Retina (tissue), 1 donor: Measurements from ENCODE around the gene KBTBD8.

Source experiments
- DNase-seq: peaks from one replicate; pipeline ENCODE4 v3.0.0-alpha.2; 2016

KBTBD8 gene

GRCh38 chr3:66997560-66998112 lies 471 bp upstream of the KBTBD8 start:
- DNase-seq, result no peak

DNA sequence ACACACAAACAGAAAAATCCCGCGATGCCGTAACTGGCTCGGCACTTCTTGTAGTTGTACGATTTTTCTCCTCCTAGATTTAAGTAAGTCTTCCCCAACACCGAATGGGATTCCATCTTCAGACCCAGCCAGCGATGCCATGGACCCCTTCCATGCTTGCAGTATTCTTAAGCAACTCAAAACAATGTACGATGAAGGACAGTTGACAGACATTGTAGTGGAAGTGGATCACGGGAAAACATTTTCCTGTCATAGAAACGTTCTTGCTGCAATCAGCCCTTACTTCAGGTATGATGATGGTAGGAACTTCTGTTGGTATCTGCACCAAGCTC lies 763 bp downstream of the KBTBD8 start:
- no peak for DNase-seq

GRCh38 chr3:67000009-67000408 lies 1.9 kb downstream of the KBTBD8 start:
- no peak for DNase-seq

DNA sequence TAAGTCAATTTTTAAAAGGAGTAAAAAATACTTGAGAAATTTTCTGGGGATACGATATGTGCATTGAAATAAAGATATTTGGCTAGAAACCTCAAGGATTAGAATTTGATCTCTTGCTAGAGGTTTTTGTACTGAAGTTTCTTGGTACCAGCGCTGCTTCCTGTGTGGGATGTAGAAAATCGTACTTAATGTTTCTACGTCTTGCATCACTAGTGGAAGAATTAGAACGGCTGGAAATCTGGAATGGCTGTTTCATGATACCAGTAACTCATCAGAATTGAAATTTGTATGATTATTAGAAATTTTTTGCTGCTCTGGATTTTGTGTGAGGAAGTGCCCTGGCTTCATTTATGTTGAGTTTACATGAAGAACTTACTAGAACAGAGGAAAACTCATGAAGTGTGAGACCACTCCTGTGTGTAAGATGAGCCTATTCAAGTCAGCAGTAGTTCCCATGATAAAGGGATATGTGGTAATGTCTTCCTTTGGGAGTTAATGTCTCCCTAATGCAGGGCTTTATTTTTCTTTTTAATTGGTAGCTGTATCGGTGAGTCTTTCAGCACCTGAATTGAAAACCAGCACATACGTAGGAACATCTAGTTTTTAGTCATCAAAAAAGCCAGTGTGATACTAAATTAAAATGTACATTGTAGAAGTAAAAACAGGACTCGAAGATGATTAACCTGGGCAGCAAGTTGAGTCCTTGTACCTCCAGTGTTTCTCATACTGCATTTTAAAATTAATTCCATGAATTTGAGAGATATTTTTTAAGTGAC lies 3.2 kb downstream of the KBTBD8 start:
- DNase-seq, result no peak

GRCh38 chr3:67005974-67006373 lies 7.9 kb downstream of the KBTBD8 start:
- DNase-seq, result no peak

- no peak for DNase-seq
Observed at GRCh38 chr3:67006460-67006859, 8.4 kb downstream of the KBTBD8 start.

DNA sequence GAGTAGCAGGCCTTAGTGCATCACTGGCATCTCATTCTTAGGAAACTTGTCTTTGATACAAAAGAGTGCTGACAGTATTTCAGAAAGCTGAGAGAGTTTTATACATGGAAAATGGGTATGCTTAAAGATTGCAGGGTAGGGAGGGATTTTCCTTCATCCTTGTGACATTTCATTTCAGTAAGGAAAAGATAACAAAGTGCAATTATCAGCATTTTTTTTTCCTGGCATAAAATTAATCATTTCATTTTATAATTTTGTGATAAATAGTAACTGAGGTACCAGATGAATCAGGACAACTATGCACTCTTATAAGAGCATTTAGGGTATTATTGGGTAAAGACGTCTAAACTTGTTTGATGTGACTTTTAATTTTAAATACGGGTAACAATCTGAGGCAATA lies 10.3 kb downstream of the KBTBD8 start:
- DNase-seq, result no peak

DNA sequence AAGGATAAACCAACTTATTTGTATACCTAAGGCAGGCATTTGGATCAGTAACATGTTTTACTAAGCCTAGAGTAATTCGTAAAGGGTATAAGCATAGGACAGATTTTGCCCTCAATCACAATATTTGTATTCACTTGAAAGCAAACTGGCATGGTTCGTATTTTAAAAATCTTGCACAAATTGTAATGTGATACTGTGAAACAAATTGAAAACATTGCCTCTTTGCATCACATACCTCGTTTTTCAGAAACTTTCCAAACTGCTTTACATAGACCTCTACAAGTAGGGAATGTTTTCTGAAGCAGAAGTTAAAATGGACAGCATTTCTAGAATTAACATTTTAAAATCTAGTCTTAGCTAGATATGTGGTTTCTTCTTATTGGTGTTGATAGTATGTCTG lies 11.6 kb downstream of the KBTBD8 start:
- DNase-seq, result no peak

GRCh38 chr3:67011414-67012131 lies 13.5 kb downstream of the KBTBD8 start:
- no peak for DNase-seq

- DNase-seq, result no peak
Observed at GRCh38 chr3:67012564-67012963, 14.5 kb downstream of the KBTBD8 start.

DNA sequence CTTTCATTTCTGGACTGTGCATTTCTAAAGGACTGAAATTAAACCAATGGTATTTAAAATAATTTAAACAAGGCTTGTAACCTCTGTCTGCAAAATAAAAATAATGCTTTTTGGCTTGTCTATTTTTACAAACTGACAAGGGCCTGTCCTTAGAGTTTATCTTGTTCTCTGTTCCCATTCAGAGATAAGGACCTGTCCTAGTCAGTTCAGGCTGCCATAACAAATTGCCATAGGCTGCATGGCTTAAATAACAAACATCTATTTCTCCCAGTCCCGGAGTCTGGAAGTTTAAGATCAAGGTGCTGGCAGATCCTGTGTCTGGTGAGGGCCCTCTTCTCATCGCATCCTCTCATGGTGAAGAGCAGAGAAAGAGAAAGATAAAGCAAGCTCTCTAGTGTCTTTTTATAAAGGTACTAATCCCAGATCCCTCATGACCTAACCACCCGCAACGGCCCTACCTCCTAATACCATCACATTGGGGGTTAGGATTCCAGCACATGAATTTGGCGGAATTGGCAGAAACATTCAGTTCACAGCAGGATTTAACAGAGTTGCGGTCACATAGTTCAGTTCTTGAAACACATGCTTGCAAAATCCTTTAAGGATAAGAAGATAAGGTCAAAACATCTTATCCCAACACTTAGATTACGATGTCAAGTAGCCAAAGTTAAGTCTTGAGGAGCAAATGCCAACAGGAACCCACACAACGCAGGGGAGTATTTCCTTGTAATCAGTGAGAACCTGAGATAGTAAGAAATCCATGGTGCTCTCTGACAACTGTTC lies 17.8 kb downstream of the KBTBD8 start:
- no peak for DNase-seq

DNA sequence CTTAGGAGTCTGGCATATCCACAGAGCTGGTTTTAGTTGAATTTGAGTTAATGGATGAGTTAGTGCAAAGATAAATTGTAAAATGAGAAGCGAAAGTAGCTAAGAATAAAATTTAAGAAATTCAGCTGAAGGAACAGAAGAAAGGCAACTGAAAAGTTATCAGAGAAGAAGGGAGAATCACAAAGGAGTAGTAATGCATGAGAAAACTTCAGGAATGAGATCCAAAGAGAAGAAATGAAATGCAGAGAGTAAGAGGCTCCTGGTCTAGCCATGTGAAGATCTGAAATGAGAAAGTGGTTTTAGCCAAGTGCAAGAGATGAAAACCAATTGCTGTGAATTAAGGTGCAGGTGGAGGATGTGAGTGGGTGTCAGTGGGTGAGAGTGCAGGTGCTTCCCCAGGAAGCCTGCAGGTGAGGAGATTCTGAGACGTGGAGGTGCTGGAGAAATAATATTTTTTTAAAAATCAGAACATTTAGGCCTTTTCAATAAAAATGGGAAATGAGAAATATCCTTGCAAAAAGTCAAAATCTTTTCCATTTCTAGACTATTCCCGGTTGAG lies 18.5 kb downstream of the KBTBD8 start:
- DNase-seq, result no peak

DNA sequence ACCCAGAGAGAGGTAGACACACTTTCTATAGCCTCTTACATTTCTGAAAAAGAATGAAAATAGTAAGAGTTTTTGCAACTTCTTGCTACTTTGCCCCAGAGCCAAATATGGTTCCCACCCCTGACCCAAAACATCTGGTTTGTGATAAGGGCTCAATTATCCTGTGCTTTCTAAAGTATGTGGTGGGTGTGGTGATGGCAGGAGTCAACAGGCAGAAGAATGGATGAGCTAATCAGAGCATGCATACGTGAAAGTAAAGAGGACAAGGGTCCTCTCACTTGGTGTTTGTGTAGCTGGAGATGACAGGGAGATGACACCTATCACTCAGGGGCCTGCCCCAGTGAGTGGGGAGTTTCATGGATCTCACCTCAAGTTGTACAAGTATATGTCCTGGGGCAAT lies 19.1 kb downstream of the KBTBD8 start:
- no peak for DNase-seq

GRCh38 chr3:67018105-67018788 lies 20.1 kb downstream of the KBTBD8 start:
- DNase-seq, result no peak

GRCh38 chr3:67018789-67019526 lies 20.9 kb downstream of the KBTBD8 start:
- no peak for DNase-seq

DNA sequence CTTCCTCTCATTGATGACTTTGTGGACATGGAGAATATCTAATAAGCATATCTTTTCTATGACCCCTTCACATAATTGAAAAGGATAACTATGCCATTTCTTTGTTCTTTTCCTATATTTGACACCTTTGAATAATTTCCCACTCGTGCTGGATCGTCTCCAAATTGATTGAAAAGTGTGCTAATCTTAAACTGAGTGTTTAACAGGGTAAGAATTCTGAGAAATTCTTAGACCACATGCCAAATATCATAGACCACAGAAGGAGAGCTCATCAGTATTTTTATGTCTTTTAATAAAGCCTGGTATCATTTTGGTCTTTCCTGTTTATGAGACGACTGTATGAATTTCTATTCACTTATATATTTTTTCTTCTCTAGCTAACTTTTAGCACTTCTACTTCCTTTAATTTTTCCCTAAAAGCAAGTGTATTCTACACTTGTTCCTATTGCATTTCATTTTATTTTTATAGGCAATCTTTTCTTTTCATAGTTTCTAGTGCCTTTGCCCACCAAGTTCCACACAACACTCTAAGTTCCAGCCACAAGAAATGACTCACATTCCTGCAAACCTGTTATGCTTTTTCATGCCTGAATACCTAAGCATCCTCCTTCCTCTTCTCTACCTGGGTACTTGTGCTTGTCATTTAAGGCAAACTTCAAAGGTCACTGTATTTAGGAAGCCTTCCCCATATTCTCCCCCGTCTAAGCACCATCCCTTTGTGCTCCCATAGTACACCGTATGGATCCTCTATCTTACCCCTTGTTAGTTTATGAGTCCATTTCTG lies 30.1 kb downstream of the KBTBD8 start:
- no peak for DNase-seq

GRCh38 chr3:67030785-67031740 lies 33.0 kb downstream of the KBTBD8 start:
- no peak for DNase-seq

GRCh38 chr3:67031986-67032385 lies 33.9 kb downstream of the KBTBD8 start:
- DNase-seq, result no peak

- no peak for DNase-seq
Observed at GRCh38 chr3:67033079-67033478, 35.0 kb downstream of the KBTBD8 start.

DNA sequence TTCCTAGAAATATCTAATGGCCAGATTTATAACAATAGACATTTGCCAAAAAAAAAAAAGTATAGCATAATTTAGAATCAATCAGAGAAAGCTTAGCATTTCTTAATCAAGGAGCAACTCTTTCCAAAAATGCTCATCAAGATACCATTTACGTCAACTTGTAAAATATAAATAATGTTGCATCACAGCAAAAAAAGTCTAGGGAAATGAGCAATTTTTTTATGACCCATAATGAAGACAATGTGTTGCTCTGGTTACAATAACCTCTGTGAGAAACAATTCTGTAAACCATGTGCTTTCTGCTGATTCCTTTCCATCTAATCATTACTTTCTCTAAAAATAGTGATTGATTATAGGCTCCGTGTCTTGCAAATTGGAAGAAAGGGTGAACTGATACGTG lies 36.3 kb downstream of the KBTBD8 start:
- DNase-seq, result no peak
